Activated CD4-positive, alpha-beta memory T cell treated with anti-CD3 and anti-CD28 coated beads for 36 hours (primary cell): ENCODE results near the gene MYBPC3. TPM values are rescaled to one million over a fixed set of nuclear protein-coding genes. Genes with fewer than 3 reads are reported as not detected.
"Not testable (repeated sequence)": the region's sequence is repeated elsewhere in the genome, so short reads cannot be mapped to it uniquely, and the experiment has no call there.

Source experiments
- CTCF ChIA-PET: fragments of 350-600 bp; sonication (Branson Sonifier 250); formaldehyde crosslinking; loops from one replicate; lab custom pipeline; 2021; ENCODE audit warnings: antibody characterized with exemption, inconsistent platforms; lab: Charles Lee
- POLR2A ChIA-PET: fragments of 350-600 bp; sonication (Branson Sonifier 250); formaldehyde crosslinking; loops from one replicate; lab custom pipeline; 2021; ENCODE audit warnings: antibody characterized with exemption; lab: Charles Lee
- DNase-seq: peaks from one replicate; pipeline ENCODE4 v3.0.0-alpha.2; 2020
- H3K27ac Mint-ChIP-seq: one replicate; pipeline ENCODE4 v1.8.0; 2021; ENCODE audit warnings: mixed read lengths
- H3K27me3 Mint-ChIP-seq: one replicate; pipeline ENCODE4 v1.8.0; 2021; ENCODE audit warnings: mixed read lengths
- H3K36me3 Mint-ChIP-seq: one replicate; pipeline ENCODE4 v1.8.0; 2021; ENCODE audit warnings: mixed read lengths
- H3K4me1 Mint-ChIP-seq: one replicate; pipeline ENCODE4 v1.8.0; 2021; ENCODE audit warnings: low read depth, mixed read lengths
- H3K4me3 Mint-ChIP-seq: one replicate; pipeline ENCODE4 v1.8.0; 2021; ENCODE audit warnings: mild to moderate bottlenecking, mixed read lengths
- H3K9me3 Mint-ChIP-seq: one replicate; pipeline ENCODE4 v1.8.0; 2021; ENCODE audit warnings: mixed read lengths
- intact Hi-C: fragments of 100-400 bp; cut with micrococcal nuclease; formaldehyde crosslinking; loops from one replicate; pipeline ENCODE4 v1.15.1; 2023
- total RNA-seq, 2 experiments: library from RNA; stranded (reverse); gene quantifications; one replicate each; pipeline ENCODE4 v1.2.3, GENCODE V29; 2021

The MYBPC3 gene
- total RNA-seq, 2 experiments from 2014 or later = not detected

DNA sequence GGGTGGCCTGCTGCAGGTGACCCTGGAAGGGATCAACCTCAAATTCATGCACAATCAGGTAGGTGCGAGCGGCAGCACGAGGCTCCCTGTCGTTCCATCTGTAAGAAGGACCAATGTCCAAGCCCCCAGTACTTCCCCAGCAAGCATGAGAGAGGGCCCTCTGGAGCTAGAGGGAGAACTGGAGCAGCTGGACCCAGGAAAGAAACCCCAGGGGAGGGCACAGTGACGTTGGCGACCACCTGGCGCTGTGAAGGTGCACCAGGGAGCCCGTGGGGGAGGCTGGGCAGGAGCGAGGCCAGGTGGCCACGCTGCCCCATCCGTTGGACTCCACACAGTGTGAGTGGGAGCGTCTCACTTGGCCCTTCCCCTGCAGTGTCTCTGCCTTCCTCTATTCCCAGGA, 28.0 kb downstream of the MYBPC3 start:
- peaks cover 12% of the 10 kb centered on the region for H3K36me3 Mint-ChIP-seq
- intact Hi-C loops = no loop called here
- no peak for DNase-seq
- H3K4me1 Mint-ChIP-seq = no peaks in the 10 kb centered on the region
- H3K27me3 Mint-ChIP-seq = no peaks in the 10 kb centered on the region
- no peak overlapping the region for H3K27ac Mint-ChIP-seq
- H3K9me3 Mint-ChIP-seq = no peaks in the 10 kb centered on the region
- H3K4me3 Mint-ChIP-seq = no peak overlapping the region
- CTCF ChIA-PET = interaction anchor here (1.0 kb wide), 1 partner anchor 50 kb away, joined by 3 read pairs; no protein-coding TSS in a partner anchor
- POLR2A ChIA-PET = no interaction called here

- intact Hi-C loops = no loop called here
- no peak for DNase-seq
- H3K9me3 Mint-ChIP-seq = no peaks in the 10 kb centered on the region
- peaks cover 17% of the 10 kb centered on the region for H3K36me3 Mint-ChIP-seq
- H3K4me1 Mint-ChIP-seq = peaks cover 9% of the 10 kb centered on the region
- POLR2A ChIA-PET = interaction anchor here (0.7 kb wide), 1 partner anchor 89 kb away, joined by 4 read pairs; no protein-coding TSS in a partner anchor
- no peaks in the 10 kb centered on the region for H3K27me3 Mint-ChIP-seq
- no peak overlapping the region for H3K27ac Mint-ChIP-seq
- CTCF ChIA-PET = no interaction called here
- H3K4me3 Mint-ChIP-seq = no peak overlapping the region
Measured at GRCh38 chr11:47318166-47318565, 34.3 kb downstream of the MYBPC3 start.

DNA sequence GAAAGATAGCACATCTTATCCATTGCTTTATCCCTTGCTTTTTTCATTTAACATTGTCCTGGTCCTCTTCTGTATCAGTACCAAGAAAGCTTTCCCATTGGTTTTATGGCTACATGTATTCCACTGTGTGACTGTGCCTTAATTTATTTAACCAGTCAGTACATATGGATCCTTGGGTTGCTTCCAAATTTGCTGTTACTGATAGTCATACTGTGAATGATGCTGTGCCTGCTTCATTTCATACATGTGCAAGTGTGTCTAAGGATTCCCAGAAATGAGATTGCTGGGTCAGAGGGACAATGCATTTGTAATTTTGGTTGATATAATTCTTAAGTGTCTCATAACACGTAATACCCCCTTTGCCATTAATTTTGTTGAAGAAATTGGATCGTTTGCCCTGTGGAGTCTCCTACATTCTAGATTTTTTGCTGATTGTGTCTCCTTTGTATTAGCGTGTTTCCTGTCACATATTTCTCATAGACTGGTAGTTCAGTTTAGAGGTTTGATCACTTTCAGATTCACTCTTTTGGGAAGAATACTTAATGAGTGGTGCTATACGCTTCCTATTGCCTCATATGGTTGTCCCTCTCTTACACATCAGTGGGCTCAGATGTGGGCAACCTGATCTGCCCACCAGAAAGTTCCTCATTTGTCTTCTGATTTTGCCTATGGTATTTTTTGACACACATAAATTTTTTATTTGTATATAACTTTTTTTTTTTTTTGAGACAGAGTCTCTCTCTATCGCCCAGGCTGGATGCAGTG, 35.3 kb downstream of the MYBPC3 start:
- ChIA-PET POLR2A (no interaction called here), CTCF (no interaction called here)
- intact Hi-C loops = no loop called here
- no peak overlapping the region for H3K4me3 Mint-ChIP-seq
- peaks cover 17% of the 10 kb centered on the region for H3K36me3 Mint-ChIP-seq
- no peaks in the 10 kb centered on the region for H3K9me3 Mint-ChIP-seq
- DNase-seq = no peak
- peak overlapping the region; percentile 50 for H3K27ac Mint-ChIP-seq
- H3K4me1 Mint-ChIP-seq = peaks cover 9% of the 10 kb centered on the region
- H3K27me3 Mint-ChIP-seq = no peaks in the 10 kb centered on the region

DNA sequence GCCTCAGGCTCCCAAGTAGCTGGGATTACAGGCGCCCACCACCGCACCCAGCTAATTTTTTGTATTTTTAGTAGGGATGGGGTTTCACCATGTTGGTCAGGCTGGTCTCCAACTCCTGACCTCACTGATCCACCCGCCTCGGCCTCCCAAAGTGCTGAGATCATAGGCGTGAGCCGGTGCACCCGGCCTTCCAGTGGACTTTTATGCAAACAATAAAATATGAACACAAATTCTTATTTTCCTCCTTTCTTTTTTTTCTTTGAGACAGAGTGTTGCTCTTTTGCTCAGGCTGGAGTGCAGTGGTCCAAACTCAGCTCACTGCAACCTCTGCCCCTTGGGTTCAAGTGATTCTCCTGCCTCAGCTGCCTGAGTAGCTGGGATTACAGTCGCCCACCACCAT, 36.0 kb downstream of the MYBPC3 start:
- DNase-seq, H3K27me3 Mint-ChIP-seq, CTCF ChIA-PET, H3K9me3 Mint-ChIP-seq, H3K4me3 Mint-ChIP-seq, H3K4me1 Mint-ChIP-seq, POLR2A ChIA-PET, H3K27ac Mint-ChIP-seq, intact Hi-C loops: not testable (repeated sequence)
- peaks cover 17% of the 10 kb centered on the region for H3K36me3 Mint-ChIP-seq

- ChIA-PET POLR2A (no interaction called here), CTCF (interaction anchor here (0.6 kb wide), 1 partner anchor 305 kb away, joined by 5 read pairs; no protein-coding TSS in a partner anchor)
- DNase-seq = no peak
- peaks cover 9% of the 10 kb centered on the region for H3K4me1 Mint-ChIP-seq
- peaks cover 22% of the 10 kb centered on the region for H3K36me3 Mint-ChIP-seq
- H3K27me3 Mint-ChIP-seq = no peaks in the 10 kb centered on the region
- no peak overlapping the region for H3K27ac Mint-ChIP-seq
- H3K4me3 Mint-ChIP-seq = no peak overlapping the region
- intact Hi-C loops = no loop called here
- no peaks in the 10 kb centered on the region for H3K9me3 Mint-ChIP-seq
Measured at GRCh38 chr11:47314992-47315391, 37.5 kb downstream of the MYBPC3 start.

- Mint-ChIP-seq H3K9me3 (no peaks in the 10 kb centered on the region), H3K4me1 (no peaks in the 10 kb centered on the region), H3K27ac (no peak overlapping the region), H3K27me3 (no peaks in the 10 kb centered on the region), H3K36me3 (peaks cover 32% of the 10 kb centered on the region), H3K4me3 (no peak overlapping the region)
- DNase-seq = no peak
- ChIA-PET CTCF (no interaction called here), POLR2A (no interaction called here)
- intact Hi-C loops = no loop called here
Measured at GRCh38 chr11:47308050-47308823, 44.3 kb downstream of the MYBPC3 start.

GRCh38 chr11:47306484-47306844, 46.0 kb downstream of the MYBPC3 start:
- no peaks in the 10 kb centered on the region for H3K27me3 Mint-ChIP-seq
- peaks cover 7% of the 10 kb centered on the region for H3K9me3 Mint-ChIP-seq
- no peak overlapping the region for H3K4me3 Mint-ChIP-seq
- intact Hi-C loops = no loop called here
- CTCF ChIA-PET = interaction anchor here (0.5 kb wide), 1 partner anchor 123 kb away, joined by 3 read pairs; no protein-coding TSS in a partner anchor
- no peak overlapping the region for H3K27ac Mint-ChIP-seq
- peaks cover 49% of the 10 kb centered on the region for H3K36me3 Mint-ChIP-seq
- H3K4me1 Mint-ChIP-seq = peaks cover 10% of the 10 kb centered on the region
- POLR2A ChIA-PET = interaction anchor here (0.6 kb wide), 1 partner anchor 8 kb away, joined by 3 read pairs; no protein-coding TSS in a partner anchor
- no peak for DNase-seq

GRCh38 chr11:47305734-47306483, 46.6 kb downstream of the MYBPC3 start:
- peaks cover 7% of the 10 kb centered on the region for H3K9me3 Mint-ChIP-seq
- POLR2A ChIA-PET = no interaction called here
- H3K4me1 Mint-ChIP-seq = peaks cover 10% of the 10 kb centered on the region
- no peak overlapping the region for H3K27ac Mint-ChIP-seq
- intact Hi-C loops = no loop called here
- DNase-seq = no peak
- H3K27me3 Mint-ChIP-seq = no peaks in the 10 kb centered on the region
- CTCF ChIA-PET = no interaction called here
- H3K4me3 Mint-ChIP-seq = no peak overlapping the region
- peaks cover 47% of the 10 kb centered on the region for H3K36me3 Mint-ChIP-seq

DNA sequence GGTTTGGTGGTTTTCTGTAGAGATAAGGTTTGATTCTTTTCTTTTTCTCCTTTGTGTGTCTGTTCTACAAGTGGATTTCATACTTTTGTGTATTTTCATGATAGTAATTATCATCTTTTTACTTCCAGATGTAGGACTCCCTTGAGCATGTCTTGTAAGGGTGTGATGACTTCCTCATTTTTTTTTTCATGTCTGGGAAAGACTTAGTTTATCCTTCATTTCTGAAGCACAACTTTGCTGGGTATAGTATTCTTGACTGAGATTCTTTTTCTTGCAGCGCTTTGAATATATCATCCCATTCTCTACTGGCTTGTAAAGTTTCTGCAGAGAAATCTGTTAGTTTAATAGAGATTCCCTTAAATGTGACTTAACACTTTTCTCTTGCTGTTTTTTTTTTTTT, 49.6 kb downstream of the MYBPC3 start:
- POLR2A ChIA-PET = interaction anchor here (0.6 kb wide), 1 partner anchor 82 kb away, joined by 3 read pairs; no protein-coding TSS in a partner anchor
- intact Hi-C loops = no loop called here
- no peak overlapping the region for H3K4me3 Mint-ChIP-seq
- H3K36me3 Mint-ChIP-seq = peaks cover 64% of the 10 kb centered on the region
- no peak for DNase-seq
- H3K9me3 Mint-ChIP-seq = peaks cover 13% of the 10 kb centered on the region
- H3K4me1 Mint-ChIP-seq = peaks cover 10% of the 10 kb centered on the region
- CTCF ChIA-PET = no interaction called here
- H3K27me3 Mint-ChIP-seq = no peaks in the 10 kb centered on the region
- peak overlapping the region; percentile 59 for H3K27ac Mint-ChIP-seq

- CTCF ChIA-PET = no interaction called here
- DNase-seq = no peak
- intact Hi-C loops = no loop called here
- H3K36me3 Mint-ChIP-seq = peaks cover 69% of the 10 kb centered on the region
- peaks cover 10% of the 10 kb centered on the region for H3K4me1 Mint-ChIP-seq
- POLR2A ChIA-PET = no interaction called here
- H3K4me3 Mint-ChIP-seq = no peak overlapping the region
- peaks cover 13% of the 10 kb centered on the region for H3K9me3 Mint-ChIP-seq
- H3K27ac Mint-ChIP-seq = no peak overlapping the region
- no peaks in the 10 kb centered on the region for H3K27me3 Mint-ChIP-seq
Measured at GRCh38 chr11:47299078-47299477, 53.4 kb downstream of the MYBPC3 start.

DNA sequence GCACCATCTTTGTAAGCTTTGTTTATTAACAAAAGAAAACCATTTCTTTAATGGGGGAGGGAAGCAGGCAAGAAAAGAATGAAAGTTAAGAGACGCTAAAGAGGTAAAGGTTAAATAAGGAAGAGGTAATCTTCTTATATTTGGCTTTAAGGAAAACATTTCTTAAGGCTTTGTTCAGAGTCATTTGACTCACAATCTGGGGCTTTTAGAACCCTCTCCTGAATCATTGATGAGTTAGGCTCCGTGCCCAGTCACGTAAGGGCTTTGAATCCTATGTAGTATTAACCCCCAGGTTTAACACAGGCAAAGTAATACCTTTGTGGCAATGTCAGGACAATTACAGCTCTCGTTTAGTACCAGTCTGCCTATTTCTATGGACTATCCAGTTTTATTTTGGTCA, 56.5 kb downstream of the MYBPC3 start:
- Mint-ChIP-seq H3K9me3 (peaks cover 6% of the 10 kb centered on the region), H3K4me1 (no peaks in the 10 kb centered on the region), H3K36me3 (peaks cover 60% of the 10 kb centered on the region), H3K4me3 (no peak overlapping the region), H3K27ac (no peak overlapping the region), H3K27me3 (no peaks in the 10 kb centered on the region)
- POLR2A ChIA-PET = no interaction called here
- no peak for DNase-seq
- CTCF ChIA-PET = interaction anchor here (0.8 to 0.9 kb wide), 2 partner anchors 25 to 78 kb away, joined by 3 read pairs; no protein-coding TSS in a partner anchor
- intact Hi-C loops = no loop called here

DNA sequence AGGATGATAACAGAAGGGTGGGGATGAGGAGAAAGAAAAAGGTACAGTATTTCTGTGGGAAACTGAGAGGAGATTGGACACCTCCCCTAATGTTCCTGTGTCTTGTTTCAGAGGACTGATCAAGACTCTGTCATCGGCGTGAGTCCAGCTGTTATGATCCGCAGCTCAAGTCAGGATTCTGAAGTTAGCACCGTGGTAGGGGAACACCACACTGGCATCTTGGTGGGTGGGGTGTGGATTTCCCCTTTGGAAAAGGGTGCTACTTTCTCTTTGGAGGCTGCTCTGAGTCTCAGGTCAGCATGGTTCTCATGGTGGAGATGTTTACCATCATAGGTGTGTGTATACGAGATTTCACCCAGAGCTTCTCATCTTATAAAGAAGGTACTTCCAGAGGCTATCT, 57.1 kb downstream of the MYBPC3 start:
- H3K4me1 Mint-ChIP-seq = no peaks in the 10 kb centered on the region
- no peak for DNase-seq
- no peaks in the 10 kb centered on the region for H3K27me3 Mint-ChIP-seq
- H3K36me3 Mint-ChIP-seq = peaks cover 60% of the 10 kb centered on the region
- H3K9me3 Mint-ChIP-seq = peaks cover 6% of the 10 kb centered on the region
- ChIA-PET CTCF (interaction anchor here (0.8 to 0.9 kb wide), 2 partner anchors 25 to 79 kb away, joined by 3 read pairs; no protein-coding TSS in a partner anchor), POLR2A (no interaction called here)
- no peak overlapping the region for H3K27ac Mint-ChIP-seq
- intact Hi-C loops = no loop called here
- H3K4me3 Mint-ChIP-seq = no peak overlapping the region
